HEK293T (cell line): ENCODE measurements around the gene EHBP1L1.

ENCODE experiments used
- ARNT ChIP-seq: fragments of 450-650 bp; IDR thresholded peaks from 2 replicates; pipeline ENCODE4 v1.6.1; 2017; ENCODE audit warnings: mild to moderate bottlenecking
- BHLHE40 ChIP-seq: fragments of 450-650 bp; IDR thresholded peaks from 2 replicates; pipeline ENCODE4 v1.6.1; 2016; ENCODE audit warnings: mild to moderate bottlenecking, moderate library complexity, borderline replicate concordance
- CTBP1 ChIP-seq: fragments of 450-650 bp; IDR thresholded peaks from 2 replicates; pipeline ENCODE4 v1.6.1; 2016; ENCODE audit warnings: borderline replicate concordance
- ELF4 ChIP-seq: fragments of 450-650 bp; IDR thresholded peaks from 2 replicates; pipeline ENCODE4 v1.6.1; 2017; ENCODE audit warnings: antibody characterized with exemption
- FOXK2 ChIP-seq: fragments of 450-650 bp; IDR thresholded peaks from 2 replicates; pipeline ENCODE4 v1.6.1; 2016; ENCODE audit warnings: mild to moderate bottlenecking
- FOXM1 ChIP-seq: fragments of 450-650 bp; IDR thresholded peaks from 2 replicates; pipeline ENCODE4 v1.6.1; 2017; ENCODE audit warnings: mild to moderate bottlenecking, borderline replicate concordance
- HDGF ChIP-seq: fragments of 450-650 bp; IDR thresholded peaks from 2 replicates; pipeline ENCODE4 v1.6.1; 2017; ENCODE audit warnings: antibody characterized with exemption, borderline replicate concordance
- NFRKB ChIP-seq: fragments of 450-650 bp; IDR thresholded peaks from 2 replicates; pipeline ENCODE4 v1.6.1; 2016; ENCODE audit warnings: mild to moderate bottlenecking, moderate library complexity
- SP1 ChIP-seq: fragments of 450-650 bp; IDR thresholded peaks from 2 replicates; pipeline ENCODE4 v1.6.1; 2017
- SUZ12 ChIP-seq: fragments of 450-650 bp; IDR thresholded peaks from 2 replicates; pipeline ENCODE4 v1.6.1; 2016; ENCODE audit warnings: mild to moderate bottlenecking
- TARDBP ChIP-seq: fragments of 450-650 bp; IDR thresholded peaks from 2 replicates; pipeline ENCODE4 v1.6.1; 2016
- ZNF384 ChIP-seq: fragments of 450-650 bp; IDR thresholded peaks from 2 replicates; pipeline ENCODE4 v1.6.1; 2016

DNA sequence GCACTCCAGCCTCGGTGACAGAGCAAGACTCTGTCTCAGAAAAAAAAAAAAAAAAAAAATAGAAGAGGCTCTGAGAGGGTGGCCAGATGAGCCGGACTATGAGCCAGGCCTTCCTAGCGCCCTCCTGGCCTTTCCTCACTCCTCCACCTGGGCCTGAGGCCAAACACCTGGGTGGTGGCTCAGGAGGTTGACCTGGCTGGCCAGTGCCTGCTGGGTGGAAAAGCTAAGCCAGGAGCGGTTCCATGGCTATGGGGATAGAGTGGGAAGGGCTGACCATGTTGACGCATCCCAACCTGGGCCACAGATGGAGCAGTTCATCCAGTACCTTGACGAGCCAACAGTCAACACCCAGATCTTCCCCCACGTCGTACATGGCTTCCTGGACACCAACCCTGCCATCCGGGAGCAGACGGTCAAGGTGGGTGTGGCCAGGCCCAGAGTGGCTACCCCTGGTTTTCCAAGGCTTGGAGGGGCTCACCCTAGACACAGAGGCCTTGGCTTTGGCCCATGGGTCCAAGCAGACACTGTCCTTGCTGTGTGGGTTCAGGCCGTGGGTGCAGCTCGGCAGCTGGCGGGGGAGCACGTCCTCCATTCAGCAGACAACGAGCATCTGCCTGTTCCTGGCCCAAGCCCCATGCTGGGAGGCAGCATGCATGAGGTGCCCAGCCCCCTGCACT is 43.3 kb upstream of the EHBP1L1 start:
- TF ChIP-seq ARNT (no peak), FOXM1 (no peak), TARDBP (no peak), SUZ12 (no peak), BHLHE40 (no peak), ELF4 (no peak), HDGF (no peak), SP1 (no peak), FOXK2 (no peak), NFRKB (no peak), ZNF384 (no peak), CTBP1 (no peak)
